Neural progenitor cell (in vitro differentiated cells): ENCODE results near the gene PIP5K1B. TPM values are rescaled to one million over a fixed set of nuclear protein-coding genes. Genes with fewer than 3 reads are reported as not detected.
"Not testable (repeated sequence)": the region's sequence is repeated elsewhere in the genome, so short reads cannot be mapped to it uniquely, and the experiment has no call there.

Experiments
- DNase-seq: peaks from one replicate; pipeline ENCODE4 v3.0.0-alpha.2; 2016; ENCODE audit warnings: low spot score
- H2AFZ ChIP-seq: fragments of 200-600 bp; sonication (generic); replicated peaks from 2 replicates; pipeline ENCODE4 v1.6.1; 2016; ENCODE audit warnings: antibody characterized with exemption
- H3F3A ChIP-seq: fragments of 200-600 bp; sonication (generic); 2 replicates; pipeline ENCODE4 v1.6.1; 2016; ENCODE audit warnings: antibody characterized with exemption, low read depth
- H3K27ac ChIP-seq: fragments of 200-600 bp; sonication (generic); 2 replicates; pipeline ENCODE4 v1.5.1; 2016; ENCODE audit warnings: mild to moderate bottlenecking
- H3K27me3 ChIP-seq: fragments of 200-600 bp; sonication (generic); 2 replicates; pipeline ENCODE4 v1.6.1; 2016; ENCODE audit warnings: mild to moderate bottlenecking, moderate library complexity
- H3K36me3 ChIP-seq: fragments of 200-600 bp; sonication (generic); 2 replicates; pipeline ENCODE4 v1.5.1; 2016
- H3K4me1 ChIP-seq: fragments of 200-600 bp; sonication (generic); 2 replicates; pipeline ENCODE4 v1.6.1; 2016; ENCODE audit warnings: mixed run types
- H3K4me2 ChIP-seq: fragments of 200-600 bp; sonication (generic); 2 replicates; pipeline ENCODE4 v1.6.1; 2016
- H3K4me3 ChIP-seq: fragments of 200-600 bp; sonication (generic); 2 replicates; pipeline ENCODE4 v1.5.1; 2016
- H3K79me2 ChIP-seq: fragments of 200-600 bp; sonication (generic); 2 replicates; pipeline ENCODE4 v1.6.1; 2016; ENCODE audit warnings: low read depth
- H3K9ac ChIP-seq: fragments of 200-600 bp; sonication (generic); 2 replicates; pipeline ENCODE4 v1.6.1; 2016
- H3K9me3 ChIP-seq: fragments of 200-600 bp; sonication (generic); 2 replicates; pipeline ENCODE4 v1.5.1; 2016; ENCODE audit warnings: low read depth
- H4K20me1 ChIP-seq: fragments of 200-600 bp; sonication (generic); 2 replicates; pipeline ENCODE4 v1.6.1; 2016; ENCODE audit warnings: low read depth
- H3K27ac Mint-ChIP-seq: 3 replicates; pipeline ENCODE4 v1.8.0; 2021; ENCODE audit warnings: mixed read lengths
- H3K27me3 Mint-ChIP-seq: 2 replicates; pipeline ENCODE4 v1.8.0; 2022; ENCODE audit warnings: low read depth, mild to moderate bottlenecking, inconsistent platforms, moderate library complexity, mixed read lengths; ENCODE audit not compliant: insufficient read depth
- H3K36me3 Mint-ChIP-seq: 3 replicates; pipeline ENCODE4 v1.8.0; 2021; ENCODE audit warnings: mixed read lengths
- H3K4me1 Mint-ChIP-seq: 3 replicates; pipeline ENCODE4 v1.8.0; 2021; ENCODE audit warnings: mixed read lengths
- H3K4me3 Mint-ChIP-seq: 3 replicates; pipeline ENCODE4 v1.8.0; 2021; ENCODE audit warnings: mild to moderate bottlenecking, moderate library complexity, mixed read lengths
- H3K9me3 Mint-ChIP-seq: 3 replicates; pipeline ENCODE4 v1.8.0; 2020; ENCODE audit warnings: mixed read lengths
- CTCF ChIP-seq: fragments of 200-600 bp; sonication (generic); IDR thresholded peaks from 2 replicates; pipeline ENCODE4 v1.5.1; 2017; ENCODE audit warnings: antibody characterized with exemption, mild to moderate bottlenecking
- EZH2 ChIP-seq: fragments of 200-600 bp; sonication (generic); IDR thresholded peaks from 2 replicates; pipeline ENCODE4 v1.6.1; 2017; ENCODE audit warnings: antibody characterized with exemption, mild to moderate bottlenecking, moderate library complexity
- EZH2phosphoT487 ChIP-seq: fragments of 200-600 bp; sonication (generic); IDR thresholded peaks from 2 replicates; pipeline ENCODE4 v1.6.1; 2017; ENCODE audit warnings: antibody characterized with exemption
- total RNA-seq: library from RNA; depleted of rRNA; stranded (reverse); fragments of >200 nt; gene quantifications from 2 replicates; pipeline ENCODE4 v1.2.3, GENCODE V29; 2015; ENCODE audit warnings: low replicate concordance

The PIP5K1B gene
- total RNA-seq, 1 donor from 2014 or later: 3.2 TPM

DNA sequence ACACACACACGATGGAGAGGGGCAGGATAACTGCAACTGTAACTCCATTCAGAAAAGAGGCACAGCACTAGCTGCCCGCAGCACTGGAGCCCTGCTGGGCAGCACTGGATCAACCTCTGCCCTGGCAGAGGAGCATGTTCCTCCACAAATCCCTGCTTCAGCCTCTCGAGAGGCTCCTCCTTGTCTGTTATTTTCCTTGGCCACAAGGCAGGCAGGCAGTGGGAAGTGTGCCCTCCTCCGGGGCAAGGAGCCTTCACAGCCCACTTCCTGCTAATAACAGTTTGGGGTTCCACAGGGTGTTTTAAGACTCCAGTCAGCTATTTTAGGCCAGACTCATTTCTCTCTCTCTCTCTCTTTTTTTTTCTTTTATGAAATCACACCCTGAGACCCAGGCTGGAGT lies 342.3 kb downstream of the PIP5K1B start:
- Histone ChIP-seq H3K36me3 (no peaks in the 10 kb centered on the region), H3K4me3 (no peak overlapping the region), H3K27me3 (no peaks in the 10 kb centered on the region), H3K4me2 (no peak overlapping the region), H3K9me3 (no peaks in the 10 kb centered on the region), H3K4me1 (peaks cover 18% of the 10 kb centered on the region), H3K79me2 (peaks cover 37% of the 10 kb centered on the region), H3K9ac (no peak overlapping the region), H2AFZ (no peak overlapping the region), H3F3A (peaks cover 17% of the 10 kb centered on the region), H4K20me1 (peaks cover 26% of the 10 kb centered on the region), H3K27ac (no peak overlapping the region)
- DNase-seq: no peak
- no peak overlapping the region for H3K27ac Mint-ChIP-seq
- peaks cover 4% of the 10 kb centered on the region for H3K27me3 Mint-ChIP-seq
- peaks cover 43% of the 10 kb centered on the region for H3K4me1 Mint-ChIP-seq
- no peaks in the 10 kb centered on the region for H3K9me3 Mint-ChIP-seq
- TF ChIP-seq EZH2phosphoT487: no peak
- TF ChIP-seq CTCF: no peak
- no peak for TF ChIP-seq EZH2
- peaks cover 7% of the 10 kb centered on the region for H3K36me3 Mint-ChIP-seq
- H3K4me3 Mint-ChIP-seq: no peak overlapping the region

GRCh38 chr9:69049094-69049493 lies 344.1 kb downstream of the PIP5K1B start:
- H3K27me3 Mint-ChIP-seq: peaks cover 4% of the 10 kb centered on the region
- Histone ChIP-seq H3K9ac (no peak overlapping the region), H2AFZ (no peak overlapping the region), H3K9me3 (no peaks in the 10 kb centered on the region), H3F3A (peaks cover 12% of the 10 kb centered on the region), H3K27ac (no peak overlapping the region), H3K27me3 (no peaks in the 10 kb centered on the region), H3K79me2 (peaks cover 20% of the 10 kb centered on the region), H3K4me3 (no peak overlapping the region), H4K20me1 (peaks cover 12% of the 10 kb centered on the region), H3K4me2 (no peak overlapping the region), H3K4me1 (peaks cover 14% of the 10 kb centered on the region), H3K36me3 (no peaks in the 10 kb centered on the region)
- no peak overlapping the region for H3K27ac Mint-ChIP-seq
- H3K4me1 Mint-ChIP-seq: peaks cover 27% of the 10 kb centered on the region
- H3K4me3 Mint-ChIP-seq: no peak overlapping the region
- peaks cover 9% of the 10 kb centered on the region for H3K36me3 Mint-ChIP-seq
- no peak for TF ChIP-seq CTCF
- DNase-seq: no peak
- H3K9me3 Mint-ChIP-seq: no peaks in the 10 kb centered on the region

DNA sequence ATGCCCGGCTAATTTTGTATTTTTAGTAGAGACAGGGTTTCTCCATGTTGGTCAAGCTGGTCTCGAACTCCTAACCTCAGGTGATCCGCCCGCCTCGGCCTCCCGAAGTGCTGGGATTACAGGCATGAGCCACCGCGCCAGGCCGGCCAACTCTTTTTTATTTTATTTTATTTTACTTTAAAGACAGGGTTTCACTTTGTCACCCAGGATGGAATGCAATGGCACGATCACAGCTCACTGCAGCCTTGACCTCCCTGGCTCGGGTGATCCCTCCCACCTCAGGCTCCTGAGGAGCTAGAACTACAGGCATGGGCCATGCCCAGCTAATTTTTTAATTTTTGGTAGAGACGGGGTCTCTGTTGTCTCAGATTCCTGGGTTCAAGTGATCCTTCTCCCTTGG lies 345.9 kb downstream of the PIP5K1B start:
- H4K20me1 ChIP-seq, H3K36me3 ChIP-seq, H3K4me3 ChIP-seq, H3K9me3 ChIP-seq, H3F3A ChIP-seq, H3K27ac ChIP-seq, H3K27me3 ChIP-seq, H3K9ac ChIP-seq, H3K4me1 Mint-ChIP-seq, H3K27me3 Mint-ChIP-seq, H3K9me3 Mint-ChIP-seq, H3K36me3 Mint-ChIP-seq, H2AFZ ChIP-seq, H3K27ac Mint-ChIP-seq, H3K4me1 ChIP-seq, H3K4me2 ChIP-seq, H3K4me3 Mint-ChIP-seq, DNase-seq, H3K79me2 ChIP-seq: not testable (repeated sequence)

GRCh38 chr9:69054989-69055388 lies 349.9 kb downstream of the PIP5K1B start:
- no peak for TF ChIP-seq CTCF
- no peak for TF ChIP-seq EZH2
- no peak for TF ChIP-seq EZH2phosphoT487
- Histone ChIP-seq H3K4me3 (no peak overlapping the region), H3K9me3 (no peaks in the 10 kb centered on the region), H3K36me3 (no peaks in the 10 kb centered on the region), H3K9ac (no peak overlapping the region), H3F3A (no peaks in the 10 kb centered on the region), H3K4me2 (no peak overlapping the region), H2AFZ (no peak overlapping the region), H3K4me1 (no peaks in the 10 kb centered on the region), H3K27me3 (no peaks in the 10 kb centered on the region), H3K79me2 (no peaks in the 10 kb centered on the region), H4K20me1 (no peaks in the 10 kb centered on the region), H3K27ac (no peak overlapping the region)
- Mint-ChIP-seq H3K27ac (no peak overlapping the region), H3K27me3 (peaks cover 3% of the 10 kb centered on the region), H3K9me3 (no peaks in the 10 kb centered on the region), H3K36me3 (peaks cover 21% of the 10 kb centered on the region), H3K4me1 (no peaks in the 10 kb centered on the region), H3K4me3 (no peak overlapping the region)
- DNase-seq: no peak
